HEK293 (cell line): ENCODE results near the gene OR2A12.

Experiments
- MEIS1 ChIP-seq: sonication (generic); formaldehyde crosslinking; IDR thresholded peaks from 2 replicates; pipeline ENCODE4 v1.8.1; 2022; ENCODE audit warnings: missing genetic modification reagents, mild to moderate bottlenecking, borderline replicate concordance
- ZBTB7A ChIP-seq: fragments of 450-650 bp; formaldehyde crosslinking; IDR thresholded peaks from 2 replicates; pipeline ENCODE4 v1.5.1; 2016; ENCODE audit warnings: low read depth, missing biosample characterization, missing genetic modification characterization
- ZNF155 ChIP-seq: fragments of 450-650 bp; formaldehyde crosslinking; IDR thresholded peaks from 2 replicates; pipeline ENCODE4 v1.5.1; 2016; ENCODE audit warnings: missing biosample characterization, missing genetic modification characterization
- ZNF707 ChIP-seq: fragments of 450-650 bp; formaldehyde crosslinking; IDR thresholded peaks from 2 replicates; pipeline ENCODE4 v1.5.1; 2016; ENCODE audit warnings: missing biosample characterization, missing genetic modification characterization
- ZSCAN16 ChIP-seq: fragments of 450-650 bp; formaldehyde crosslinking; IDR thresholded peaks from 2 replicates; pipeline ENCODE4 v1.5.1; 2016; ENCODE audit warnings: missing biosample characterization, missing genetic modification characterization
- TF ChIP-seq, protein P1 (sequence below): fragments of 450-650 bp; formaldehyde crosslinking; IDR thresholded peaks from 2 replicates; pipeline ENCODE4 v1.5.1; 2016; ENCODE audit warnings: missing biosample characterization, missing genetic modification characterization, low read depth
- TF ChIP-seq, protein P2 (sequence below): fragments of 450-650 bp; formaldehyde crosslinking; IDR thresholded peaks from 2 replicates; pipeline ENCODE4 v1.5.1; 2016; ENCODE audit warnings: missing biosample characterization, missing genetic modification characterization

DNA sequence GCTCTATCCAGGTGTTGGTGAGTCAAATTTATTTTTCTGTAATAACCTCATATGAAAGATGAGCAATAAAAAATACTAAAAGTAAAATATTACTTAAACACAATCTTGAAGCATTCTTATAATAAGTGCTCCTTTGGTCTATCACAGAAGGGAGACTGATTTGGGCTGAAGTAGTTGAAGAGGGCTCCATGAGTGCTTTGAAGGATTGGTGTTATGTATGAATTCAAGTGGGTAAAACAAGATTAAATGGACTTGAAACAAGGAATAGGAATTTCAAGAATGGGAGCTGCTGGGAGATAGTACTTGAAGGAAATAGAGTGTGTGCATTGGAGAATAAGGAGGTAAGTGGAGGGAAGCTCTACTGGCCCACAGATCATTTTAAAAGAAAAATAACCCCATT lies 16.0 kb downstream of the OR2A12 start:
- TF ChIP-seq, protein P1, sequence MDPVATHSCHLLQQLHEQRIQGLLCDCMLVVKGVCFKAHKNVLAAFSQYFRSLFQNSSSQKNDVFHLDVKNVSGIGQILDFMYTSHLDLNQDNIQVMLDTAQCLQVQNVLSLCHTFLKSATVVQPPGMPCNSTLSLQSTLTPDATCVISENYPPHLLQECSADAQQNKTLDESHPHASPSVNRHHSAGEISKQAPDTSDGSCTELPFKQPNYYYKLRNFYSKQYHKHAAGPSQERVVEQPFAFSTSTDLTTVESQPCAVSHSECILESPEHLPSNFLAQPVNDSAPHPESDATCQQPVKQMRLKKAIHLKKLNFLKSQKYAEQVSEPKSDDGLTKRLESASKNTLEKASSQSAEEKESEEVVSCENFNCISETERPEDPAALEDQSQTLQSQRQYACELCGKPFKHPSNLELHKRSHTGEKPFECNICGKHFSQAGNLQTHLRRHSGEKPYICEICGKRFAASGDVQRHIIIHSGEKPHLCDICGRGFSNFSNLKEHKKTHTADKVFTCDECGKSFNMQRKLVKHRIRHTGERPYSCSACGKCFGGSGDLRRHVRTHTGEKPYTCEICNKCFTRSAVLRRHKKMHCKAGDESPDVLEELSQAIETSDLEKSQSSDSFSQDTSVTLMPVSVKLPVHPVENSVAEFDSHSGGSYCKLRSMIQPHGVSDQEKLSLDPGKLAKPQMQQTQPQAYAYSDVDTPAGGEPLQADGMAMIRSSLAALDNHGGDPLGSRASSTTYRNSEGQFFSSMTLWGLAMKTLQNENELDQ (tag by site-specific recombination) = no peak
- TF ChIP-seq MEIS1 (CRISPR knock-in tag) = no peak
- TF ChIP-seq, protein P2, sequence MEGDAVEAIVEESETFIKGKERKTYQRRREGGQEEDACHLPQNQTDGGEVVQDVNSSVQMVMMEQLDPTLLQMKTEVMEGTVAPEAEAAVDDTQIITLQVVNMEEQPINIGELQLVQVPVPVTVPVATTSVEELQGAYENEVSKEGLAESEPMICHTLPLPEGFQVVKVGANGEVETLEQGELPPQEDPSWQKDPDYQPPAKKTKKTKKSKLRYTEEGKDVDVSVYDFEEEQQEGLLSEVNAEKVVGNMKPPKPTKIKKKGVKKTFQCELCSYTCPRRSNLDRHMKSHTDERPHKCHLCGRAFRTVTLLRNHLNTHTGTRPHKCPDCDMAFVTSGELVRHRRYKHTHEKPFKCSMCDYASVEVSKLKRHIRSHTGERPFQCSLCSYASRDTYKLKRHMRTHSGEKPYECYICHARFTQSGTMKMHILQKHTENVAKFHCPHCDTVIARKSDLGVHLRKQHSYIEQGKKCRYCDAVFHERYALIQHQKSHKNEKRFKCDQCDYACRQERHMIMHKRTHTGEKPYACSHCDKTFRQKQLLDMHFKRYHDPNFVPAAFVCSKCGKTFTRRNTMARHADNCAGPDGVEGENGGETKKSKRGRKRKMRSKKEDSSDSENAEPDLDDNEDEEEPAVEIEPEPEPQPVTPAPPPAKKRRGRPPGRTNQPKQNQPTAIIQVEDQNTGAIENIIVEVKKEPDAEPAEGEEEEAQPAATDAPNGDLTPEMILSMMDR (tag by site-specific recombination) = no peak
- no peak for TF ChIP-seq ZSCAN16 (tag by site-specific recombination)
- TF ChIP-seq ZBTB7A (tag by site-specific recombination) = no peak
- TF ChIP-seq ZNF707 (tag by site-specific recombination) = no peak
- no peak for TF ChIP-seq ZNF155
